ENCODE data around the gene P3H1. TPM values are rescaled to one million over a fixed set of nuclear protein-coding genes. Genes with fewer than 3 reads are reported as not detected.
A peak's percentile ranks its signal among the peaks of the same experiment; 100 is the strongest.

The P3H1 gene
- total and polyA plus RNA-seq, 2 experiments from 2014 or later = 51.1 to 75.1 TPM

DNA sequence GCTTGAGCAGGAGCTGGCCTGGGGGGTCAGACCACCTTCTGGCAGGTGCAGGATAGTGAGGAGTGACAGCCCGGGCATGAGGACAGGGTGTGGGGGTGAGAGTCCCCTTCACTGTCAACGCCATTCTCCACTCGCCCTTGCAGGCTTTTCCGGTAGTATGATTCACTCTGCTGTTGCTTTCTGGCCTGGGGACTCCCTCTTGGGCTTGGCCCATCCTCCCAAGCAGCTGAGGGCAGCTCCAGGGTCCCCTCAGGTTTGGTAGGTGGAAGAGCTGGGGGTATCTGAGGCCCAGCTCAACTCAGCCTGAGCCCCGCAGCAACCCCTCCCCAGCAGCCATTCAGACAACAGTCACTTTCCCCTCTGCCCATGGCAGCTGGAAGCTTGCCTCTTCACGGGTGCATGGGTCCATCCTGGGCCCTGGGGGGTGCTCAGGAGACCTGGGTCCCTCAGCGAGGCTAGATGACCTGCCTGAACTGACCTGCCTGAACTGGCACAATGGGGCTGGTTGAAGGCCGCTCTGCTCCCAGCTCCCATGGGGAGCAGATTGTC lies 28.1 kb downstream of the P3H1 start:
- peak overlapping the region; percentile 60; the same call in 1 of the 3 replicates for H3K4me3 Mint-ChIP-seq
- H3K27me3 Mint-ChIP-seq (ENCODE audit: insufficient read depth, low read depth, poor library complexity) = peaks cover 14% of the 10 kb centered on the region
- no peak overlapping the region for H3K4me2 ChIP-seq
- no peaks in the 10 kb centered on the region for H3K36me3 ChIP-seq (ENCODE audit: insufficient read depth)
- no peaks in the 10 kb centered on the region for H3F3A ChIP-seq (replicated peaks; ENCODE audit: low read depth)
- DNase-seq (ENCODE audit: low spot score) (no peak), ATAC-seq (no peak)
- no peaks in the 10 kb centered on the region for H3K27me3 ChIP-seq (ENCODE audit: insufficient read depth)
- no peak overlapping the region for H3K27ac Mint-ChIP-seq
- H3K79me2 ChIP-seq (replicated peaks; ENCODE audit: insufficient read depth) = no peaks in the 10 kb centered on the region
- peaks cover 45% of the 10 kb centered on the region for H3K4me1 Mint-ChIP-seq
- no peaks in the 10 kb centered on the region for H3K9me2 ChIP-seq (ENCODE audit: insufficient read depth)
- H3K27ac ChIP-seq (ENCODE audit: low read depth) = no peak overlapping the region
- H3K4me1 ChIP-seq (ENCODE audit: insufficient read depth) = peaks cover 22% of the 10 kb centered on the region
- no peak overlapping the region for H2AFZ ChIP-seq
- no peaks in the 10 kb centered on the region for H3K9me3 Mint-ChIP-seq
- TF ChIP-seq NANOG (IDR thresholded peaks at IDR 0.05; ENCODE audit: borderline replicate concordance) (no peak), ZNF331 (CRISPR knock-in tag; IDR thresholded peaks at IDR 0.05; ENCODE audit: low read depth) (no peak), CREB1 (CRISPR knock-in tag; IDR thresholded peaks at IDR 0.05; ENCODE audit: low read depth) (no peak)
- H3K36me3 Mint-ChIP-seq (ENCODE audit: low read depth) = peaks cover 2% of the 10 kb centered on the region; the same call in 1 of the 3 replicates
- H3K4me3 ChIP-seq = no peak overlapping the region
- no peaks in the 10 kb centered on the region for H4K20me1 ChIP-seq (replicated peaks; ENCODE audit: insufficient read depth)

DNA sequence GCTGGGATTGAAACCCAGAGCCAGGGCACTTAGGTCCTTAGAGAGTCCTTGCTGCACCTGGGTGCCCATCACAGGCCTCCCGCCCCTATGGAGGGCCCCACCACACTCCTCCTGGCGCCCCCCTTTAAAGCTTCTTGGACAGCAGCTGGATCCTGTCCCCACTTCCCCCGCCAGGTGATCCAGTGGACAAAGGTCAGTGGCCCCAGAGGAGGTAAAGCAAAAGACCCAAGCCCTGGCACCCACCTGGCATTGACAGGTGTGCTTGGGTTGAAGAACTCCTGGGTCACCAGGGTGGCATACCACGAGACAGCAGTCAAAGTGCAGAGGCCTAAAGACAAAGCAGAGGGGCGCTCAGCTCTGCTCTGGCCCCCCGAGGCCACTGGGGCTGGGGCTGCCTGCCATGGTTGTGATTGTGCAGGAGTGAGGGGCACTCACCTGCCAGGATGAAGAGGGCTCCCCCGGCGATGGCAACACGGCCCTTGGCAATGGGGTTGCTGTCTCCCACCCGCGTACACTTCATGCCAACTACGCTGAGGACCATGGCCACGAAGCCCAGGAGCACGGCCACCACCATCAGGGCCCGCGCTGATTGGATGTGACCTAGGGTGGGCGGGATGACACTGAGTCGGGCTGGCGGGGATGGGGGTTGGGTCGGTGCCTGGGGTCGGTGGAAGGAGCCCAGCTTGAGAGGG lies 28.7 kb downstream of the P3H1 start:
- no peaks in the 10 kb centered on the region for H3F3A ChIP-seq (replicated peaks; ENCODE audit: low read depth)
- H3K4me1 ChIP-seq (ENCODE audit: insufficient read depth) = peaks cover 22% of the 10 kb centered on the region
- peaks cover 2% of the 10 kb centered on the region; the same call in 1 of the 3 replicates for H3K36me3 Mint-ChIP-seq (ENCODE audit: low read depth)
- H3K4me1 Mint-ChIP-seq = peaks cover 42% of the 10 kb centered on the region
- no peak overlapping the region for H3K4me3 ChIP-seq
- H3K4me2 ChIP-seq = no peak overlapping the region
- DNase-seq (ENCODE audit: low spot score) (no peak), ATAC-seq (no peak)
- no peak overlapping the region for H2AFZ ChIP-seq
- no peaks in the 10 kb centered on the region for H3K9me3 Mint-ChIP-seq
- H3K36me3 ChIP-seq (ENCODE audit: insufficient read depth) = no peaks in the 10 kb centered on the region
- H3K27me3 ChIP-seq (ENCODE audit: insufficient read depth) = no peaks in the 10 kb centered on the region
- H4K20me1 ChIP-seq (replicated peaks; ENCODE audit: insufficient read depth) = no peaks in the 10 kb centered on the region
- no peak overlapping the region for H3K27ac Mint-ChIP-seq
- no peaks in the 10 kb centered on the region for H3K9me2 ChIP-seq (ENCODE audit: insufficient read depth)
- no peak overlapping the region for H3K4me3 Mint-ChIP-seq
- H3K27ac ChIP-seq (ENCODE audit: low read depth) = no peak overlapping the region
- no peaks in the 10 kb centered on the region for H3K79me2 ChIP-seq (replicated peaks; ENCODE audit: insufficient read depth)
- H3K27me3 Mint-ChIP-seq (ENCODE audit: insufficient read depth, low read depth, poor library complexity) = peaks cover 12% of the 10 kb centered on the region
- TF ChIP-seq STAT1 (IDR thresholded peaks at IDR 0.05; ENCODE audit: unreplicated experiment) (no peak), POLR2AphosphoS5 (IDR thresholded peaks at IDR 0.05; ENCODE audit: low read depth) (no peak), NANOG (IDR thresholded peaks at IDR 0.05; ENCODE audit: borderline replicate concordance) (no peak), EZH2 (IDR thresholded peaks at IDR 0.05; ENCODE audit: low read depth, unreplicated experiment) (no peak), ZNF331 (CRISPR knock-in tag; IDR thresholded peaks at IDR 0.05; ENCODE audit: low read depth) (no peak), CREB1 (CRISPR knock-in tag; IDR thresholded peaks at IDR 0.05; ENCODE audit: low read depth) (no peak), JUNB (IDR thresholded peaks at IDR 0.05; ENCODE audit: unreplicated experiment) (no peak), ZNF114 (CRISPR knock-in tag; IDR thresholded peaks at IDR 0.05) (no peak)
- TF ChIP-seq, protein P1, sequence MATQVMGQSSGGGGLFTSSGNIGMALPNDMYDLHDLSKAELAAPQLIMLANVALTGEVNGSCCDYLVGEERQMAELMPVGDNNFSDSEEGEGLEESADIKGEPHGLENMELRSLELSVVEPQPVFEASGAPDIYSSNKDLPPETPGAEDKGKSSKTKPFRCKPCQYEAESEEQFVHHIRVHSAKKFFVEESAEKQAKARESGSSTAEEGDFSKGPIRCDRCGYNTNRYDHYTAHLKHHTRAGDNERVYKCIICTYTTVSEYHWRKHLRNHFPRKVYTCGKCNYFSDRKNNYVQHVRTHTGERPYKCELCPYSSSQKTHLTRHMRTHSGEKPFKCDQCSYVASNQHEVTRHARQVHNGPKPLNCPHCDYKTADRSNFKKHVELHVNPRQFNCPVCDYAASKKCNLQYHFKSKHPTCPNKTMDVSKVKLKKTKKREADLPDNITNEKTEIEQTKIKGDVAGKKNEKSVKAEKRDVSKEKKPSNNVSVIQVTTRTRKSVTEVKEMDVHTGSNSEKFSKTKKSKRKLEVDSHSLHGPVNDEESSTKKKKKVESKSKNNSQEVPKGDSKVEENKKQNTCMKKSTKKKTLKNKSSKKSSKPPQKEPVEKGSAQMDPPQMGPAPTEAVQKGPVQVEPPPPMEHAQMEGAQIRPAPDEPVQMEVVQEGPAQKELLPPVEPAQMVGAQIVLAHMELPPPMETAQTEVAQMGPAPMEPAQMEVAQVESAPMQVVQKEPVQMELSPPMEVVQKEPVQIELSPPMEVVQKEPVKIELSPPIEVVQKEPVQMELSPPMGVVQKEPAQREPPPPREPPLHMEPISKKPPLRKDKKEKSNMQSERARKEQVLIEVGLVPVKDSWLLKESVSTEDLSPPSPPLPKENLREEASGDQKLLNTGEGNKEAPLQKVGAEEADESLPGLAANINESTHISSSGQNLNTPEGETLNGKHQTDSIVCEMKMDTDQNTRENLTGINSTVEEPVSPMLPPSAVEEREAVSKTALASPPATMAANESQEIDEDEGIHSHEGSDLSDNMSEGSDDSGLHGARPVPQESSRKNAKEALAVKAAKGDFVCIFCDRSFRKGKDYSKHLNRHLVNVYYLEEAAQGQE (IDR thresholded peaks at IDR 0.05; ENCODE audit: unreplicated experiment) = no peak
- TF ChIP-seq, protein P2, sequence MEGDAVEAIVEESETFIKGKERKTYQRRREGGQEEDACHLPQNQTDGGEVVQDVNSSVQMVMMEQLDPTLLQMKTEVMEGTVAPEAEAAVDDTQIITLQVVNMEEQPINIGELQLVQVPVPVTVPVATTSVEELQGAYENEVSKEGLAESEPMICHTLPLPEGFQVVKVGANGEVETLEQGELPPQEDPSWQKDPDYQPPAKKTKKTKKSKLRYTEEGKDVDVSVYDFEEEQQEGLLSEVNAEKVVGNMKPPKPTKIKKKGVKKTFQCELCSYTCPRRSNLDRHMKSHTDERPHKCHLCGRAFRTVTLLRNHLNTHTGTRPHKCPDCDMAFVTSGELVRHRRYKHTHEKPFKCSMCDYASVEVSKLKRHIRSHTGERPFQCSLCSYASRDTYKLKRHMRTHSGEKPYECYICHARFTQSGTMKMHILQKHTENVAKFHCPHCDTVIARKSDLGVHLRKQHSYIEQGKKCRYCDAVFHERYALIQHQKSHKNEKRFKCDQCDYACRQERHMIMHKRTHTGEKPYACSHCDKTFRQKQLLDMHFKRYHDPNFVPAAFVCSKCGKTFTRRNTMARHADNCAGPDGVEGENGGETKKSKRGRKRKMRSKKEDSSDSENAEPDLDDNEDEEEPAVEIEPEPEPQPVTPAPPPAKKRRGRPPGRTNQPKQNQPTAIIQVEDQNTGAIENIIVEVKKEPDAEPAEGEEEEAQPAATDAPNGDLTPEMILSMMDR (conservative IDR thresholded peaks at IDR 0.05; ENCODE audit: low read depth in 2 of 2) = no peak
